GM12873 (cell line): ENCODE results near the gene RXFP3.

Experiments
- CTCF ChIP-seq: IDR thresholded peaks from 2 replicates; pipeline ENCODE4 v1.5.1; 2012; ENCODE audit warnings: low read depth, mild to moderate bottlenecking, moderate library complexity, low read length, control low read depth; ENCODE audit not compliant: insufficient read depth; ENCODE audit errors: missing control alignments

RXFP3 gene

GRCh38 chr5:33892620-33893137 is 43.5 kb upstream of the RXFP3 start:
- TF ChIP-seq CTCF, result no peak

GRCh38 chr5:33894566-33894965 is 41.6 kb upstream of the RXFP3 start:
- TF ChIP-seq CTCF, result no peak

DNA sequence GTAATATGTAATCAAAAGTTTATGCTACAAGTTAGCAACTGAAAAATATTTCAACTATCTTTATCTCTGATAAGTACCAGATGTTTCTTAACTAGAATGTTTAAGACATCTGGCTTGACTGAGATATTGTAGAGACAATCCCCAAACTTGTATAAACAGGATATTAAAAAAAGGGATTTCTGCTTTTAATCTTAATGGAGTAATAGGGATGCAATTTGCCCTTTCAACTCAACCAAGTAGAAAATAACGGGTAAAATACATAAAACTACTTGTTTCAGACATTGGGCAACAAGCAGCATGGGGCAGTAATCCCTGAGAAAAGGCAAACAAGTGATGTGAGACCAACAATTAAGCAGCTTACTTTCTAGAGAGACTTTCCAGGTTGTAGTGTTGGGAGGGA is 35.0 kb upstream of the RXFP3 start:
- no peak for TF ChIP-seq CTCF

GRCh38 chr5:33903118-33903517 is 33.1 kb upstream of the RXFP3 start:
- no peak for TF ChIP-seq CTCF

GRCh38 chr5:33905381-33905780 is 30.8 kb upstream of the RXFP3 start:
- TF ChIP-seq CTCF, result no peak

- no peak for TF ChIP-seq CTCF
Observed at GRCh38 chr5:33921002-33921401, 15.2 kb upstream of the RXFP3 start.

- no peak for TF ChIP-seq CTCF
Observed at GRCh38 chr5:33925278-33925677, 10.9 kb upstream of the RXFP3 start.
